CD4-positive, alpha-beta T cell treated with Interleukin-17A for 4 hours (primary cell): ENCODE results near the gene MOSMO.
A peak's percentile ranks its signal among the peaks of the same experiment; 100 is the strongest.

Experiments
- DNase-seq: peaks from one replicate; pipeline ENCODE4 v3.0.0-alpha.2; 2020; ENCODE audit warnings: mixed read lengths

MOSMO gene

DNA sequence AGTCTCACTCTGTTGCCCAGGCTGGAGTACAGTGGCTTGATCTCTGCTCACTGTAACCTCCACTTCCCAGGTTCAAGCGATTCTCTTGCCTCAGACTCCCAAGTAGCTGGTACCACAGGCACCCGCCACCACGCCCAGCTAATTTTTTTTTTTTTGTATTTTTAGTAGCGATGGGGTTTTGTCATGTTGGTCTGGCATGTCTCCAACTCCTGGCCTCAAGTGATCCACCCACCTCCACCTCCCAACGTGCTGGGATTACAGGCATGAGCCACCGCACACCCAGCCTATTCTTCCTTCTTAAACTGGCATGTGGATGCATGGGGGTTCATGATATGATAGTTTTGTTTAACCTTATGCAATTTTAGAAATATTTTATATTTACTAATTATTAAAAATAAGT lies 45.1 kb downstream of the MOSMO start:
- DNase-seq: no peak

- no peak for DNase-seq
Measured at GRCh38 chr16:22053921-22054341, 46.0 kb downstream of the MOSMO start.

DNA sequence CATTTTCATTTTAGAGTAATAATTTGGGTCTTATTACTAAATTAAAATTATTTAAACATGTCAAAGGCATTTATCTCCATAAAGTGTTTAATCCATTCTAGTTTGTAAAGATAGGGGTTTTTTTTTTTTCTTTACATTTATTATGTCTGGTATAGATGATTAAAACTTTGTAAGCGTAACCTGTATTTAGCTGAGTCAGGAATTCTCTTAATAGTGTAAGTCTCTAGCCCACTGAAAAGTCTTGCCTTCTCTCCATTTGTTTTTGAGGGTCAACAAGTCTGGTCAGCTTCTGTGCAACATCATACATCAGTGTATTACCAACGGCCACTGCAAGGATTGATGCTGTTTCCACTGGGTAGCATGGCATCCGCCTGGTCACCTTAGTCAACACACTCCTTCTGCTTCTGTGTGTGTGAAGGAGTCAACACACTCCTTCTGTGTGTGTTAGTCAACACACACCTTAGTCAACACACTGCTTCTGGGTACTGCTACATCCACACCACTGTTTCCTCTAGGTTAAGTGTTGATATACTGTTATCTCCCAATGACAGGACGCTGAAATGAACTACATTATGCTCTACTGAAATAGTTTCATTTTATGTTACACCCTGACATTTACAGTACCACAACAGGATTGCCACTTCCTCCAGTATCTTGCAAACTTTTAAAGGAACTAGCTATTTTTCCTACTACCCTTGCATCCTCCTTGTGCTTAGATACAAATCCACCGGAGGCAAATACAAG lies 47.1 kb downstream of the MOSMO start:
- no peak for DNase-seq

- DNase-seq: no peak
Measured at GRCh38 chr16:22055881-22056280, 48.0 kb downstream of the MOSMO start.

GRCh38 chr16:22063888-22064467 lies 56.1 kb downstream of the MOSMO start:
- DNase-seq: no peak

- no peak for DNase-seq
Measured at GRCh38 chr16:22065252-22065651, 57.3 kb downstream of the MOSMO start.

DNA sequence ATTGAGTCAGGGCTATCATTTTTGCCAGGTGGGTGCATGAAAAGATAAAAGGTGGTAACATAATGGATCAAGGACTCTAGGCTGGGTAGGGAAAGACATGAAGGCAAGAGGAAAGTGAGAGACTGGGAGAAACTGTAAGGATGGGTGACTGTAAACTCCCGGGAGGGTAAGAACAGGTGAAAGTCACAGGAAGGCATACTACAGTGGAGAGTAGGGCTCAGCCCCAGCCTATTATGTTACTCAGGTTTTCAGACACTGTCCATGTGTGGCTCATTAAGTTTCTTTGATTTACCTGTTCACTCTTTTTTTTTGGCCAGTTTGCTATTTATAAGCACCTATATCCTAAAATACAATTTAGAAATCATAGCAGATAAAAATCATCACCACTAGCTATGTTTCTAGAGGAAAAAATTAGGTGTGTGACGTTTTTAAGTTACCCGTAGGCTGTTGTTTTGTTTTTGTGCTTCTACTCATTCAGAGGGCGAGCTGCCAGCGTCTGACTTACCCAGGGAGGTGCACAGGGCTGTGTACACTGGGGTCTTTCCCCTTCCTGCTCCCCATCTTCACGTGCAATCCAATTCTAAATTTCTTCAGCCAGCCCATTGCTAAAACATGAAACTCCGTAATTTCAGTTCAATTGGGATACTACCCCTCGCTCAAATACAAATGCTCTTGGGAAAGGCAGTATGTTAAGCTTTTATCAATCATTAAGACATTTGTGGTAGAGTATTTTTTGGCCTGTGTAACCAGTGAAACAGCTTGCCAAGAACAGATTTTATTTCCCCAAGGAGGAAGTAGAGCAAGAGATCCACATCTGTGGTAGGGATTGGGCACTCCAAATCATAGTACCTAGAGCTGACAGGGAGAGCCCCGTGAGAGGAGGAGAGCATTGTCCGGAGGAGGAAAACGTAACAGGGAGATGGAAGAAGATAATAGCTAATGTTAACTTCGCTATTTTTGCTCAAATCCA lies 62.7 kb downstream of the MOSMO start:
- DNase-seq: no peak

DNA sequence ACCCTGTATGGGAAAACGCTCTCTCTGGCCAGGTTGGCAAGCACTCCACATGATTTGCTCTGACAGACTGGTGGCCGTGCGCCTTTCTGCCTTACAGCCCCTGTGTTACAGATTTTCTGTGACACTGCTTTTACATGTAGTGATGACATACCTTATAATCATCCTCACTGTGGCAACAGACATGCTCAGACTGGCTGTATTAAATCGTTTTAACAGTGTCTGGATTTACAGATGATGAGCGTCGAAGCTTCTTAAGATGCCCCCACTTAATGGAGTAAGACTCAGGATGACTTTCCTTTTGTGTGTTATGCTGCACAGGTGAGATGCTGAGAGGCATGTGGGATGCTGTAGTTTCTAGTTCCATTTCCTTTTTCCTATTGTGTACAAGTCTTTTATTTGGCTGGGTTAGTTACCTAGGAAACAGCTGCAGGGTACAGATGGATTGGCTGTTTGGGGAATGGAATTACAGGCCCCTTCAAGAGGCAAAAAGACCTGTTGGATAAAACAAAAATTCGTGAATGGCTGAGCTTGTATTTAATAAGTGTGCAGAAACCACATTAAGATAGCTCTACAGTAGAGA lies 63.5 kb downstream of the MOSMO start:
- DNase-seq: no peak

DNA sequence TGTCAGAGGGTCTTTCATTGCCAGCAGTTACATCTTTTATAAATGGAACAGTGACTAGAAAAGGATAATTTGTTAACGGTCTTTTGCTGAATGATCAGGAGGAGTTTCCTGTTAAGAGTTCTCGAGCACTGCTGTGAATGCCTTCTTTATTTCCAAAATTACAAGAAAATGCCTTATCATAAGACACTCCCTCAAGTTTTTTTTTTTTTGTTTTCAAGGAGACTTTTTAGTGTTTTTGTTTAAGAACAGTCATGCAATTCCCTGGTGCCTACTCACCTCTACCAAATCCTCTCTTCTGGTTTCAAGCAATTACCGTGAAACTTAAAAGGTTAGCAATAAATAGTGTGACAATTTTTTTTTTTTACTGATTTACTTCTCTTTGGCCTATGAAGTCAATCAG lies 65.4 kb downstream of the MOSMO start:
- no peak for DNase-seq

- DNase-seq: no peak
Measured at GRCh38 chr16:22075043-22075757, 67.3 kb downstream of the MOSMO start.

- no peak for DNase-seq
Measured at GRCh38 chr16:22075776-22076175, 67.9 kb downstream of the MOSMO start.

DNA sequence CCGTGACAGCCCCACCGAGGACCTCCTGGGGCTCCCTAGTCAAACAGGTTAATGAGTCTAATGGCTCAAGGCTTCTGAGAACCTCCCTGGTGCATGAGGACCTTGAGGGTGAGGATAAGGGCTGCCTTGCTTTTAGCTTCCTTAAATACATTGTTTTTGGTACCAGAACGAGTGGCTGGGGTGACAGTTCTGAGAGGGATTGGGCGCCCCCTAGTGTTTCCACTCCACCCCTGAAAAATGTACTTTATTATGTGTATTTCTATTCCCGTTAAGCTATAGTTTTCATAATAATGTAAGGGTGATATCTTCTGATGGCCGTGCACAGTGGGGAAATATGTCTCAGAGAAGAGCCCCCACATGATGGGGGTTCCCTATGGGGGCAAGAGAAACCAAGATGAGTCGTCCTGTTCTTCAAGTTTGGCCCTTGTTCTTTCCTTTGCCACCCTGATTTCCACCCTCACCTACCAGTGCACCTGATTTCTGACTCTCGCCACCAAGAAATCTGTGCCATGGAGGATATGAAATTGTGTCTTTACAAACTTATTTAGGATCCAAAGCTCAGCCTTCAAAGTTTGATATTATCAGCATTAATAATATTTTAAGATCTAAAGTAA lies 69.9 kb downstream of the MOSMO start:
- DNase-seq: peak; percentile 80

DNA sequence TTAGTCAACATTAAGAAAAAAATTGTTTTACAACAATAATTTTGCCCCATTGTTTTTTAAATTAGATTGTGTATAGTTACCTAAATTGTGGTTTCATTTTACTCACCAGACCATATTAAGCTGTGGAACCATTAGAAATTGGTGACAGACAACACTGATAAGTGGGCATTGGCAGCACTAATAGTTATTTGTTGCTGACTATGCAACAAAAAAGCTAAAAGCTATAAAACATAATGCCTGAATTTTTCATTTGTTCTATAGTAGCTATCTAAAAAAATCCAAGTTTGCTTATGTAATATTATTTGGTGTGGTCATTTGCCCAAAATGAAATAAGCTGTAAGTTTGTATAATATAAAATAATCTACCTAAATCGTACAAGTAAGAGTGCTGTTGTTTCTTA lies 70.7 kb downstream of the MOSMO start:
- DNase-seq: no peak

- no peak for DNase-seq
Measured at GRCh38 chr16:22081050-22081449, 73.1 kb downstream of the MOSMO start.

GRCh38 chr16:22086440-22086839 lies 78.5 kb downstream of the MOSMO start:
- DNase-seq: no peak

- DNase-seq: no peak
Measured at GRCh38 chr16:22088642-22089041, 80.7 kb downstream of the MOSMO start.

DNA sequence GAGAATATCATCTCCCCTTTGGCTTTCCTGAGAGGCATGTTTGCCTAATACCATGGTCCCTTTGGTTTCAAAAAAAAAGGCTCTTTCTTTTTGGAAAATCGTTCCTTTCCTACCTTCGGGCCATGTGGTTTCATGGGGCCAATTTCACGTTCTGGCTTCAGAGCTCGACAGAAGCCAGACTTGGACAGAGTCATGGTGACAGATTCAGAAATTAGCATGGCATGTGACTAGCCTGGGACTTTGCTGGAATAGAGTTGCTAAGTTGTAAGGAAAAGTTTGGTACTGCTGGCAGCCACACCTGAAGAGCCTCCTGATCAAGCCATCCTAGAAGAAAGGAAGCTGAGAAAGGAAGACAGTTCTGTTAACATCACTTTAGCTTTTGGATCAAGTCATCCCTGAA lies 82.0 kb downstream of the MOSMO start:
- DNase-seq: no peak

DNA sequence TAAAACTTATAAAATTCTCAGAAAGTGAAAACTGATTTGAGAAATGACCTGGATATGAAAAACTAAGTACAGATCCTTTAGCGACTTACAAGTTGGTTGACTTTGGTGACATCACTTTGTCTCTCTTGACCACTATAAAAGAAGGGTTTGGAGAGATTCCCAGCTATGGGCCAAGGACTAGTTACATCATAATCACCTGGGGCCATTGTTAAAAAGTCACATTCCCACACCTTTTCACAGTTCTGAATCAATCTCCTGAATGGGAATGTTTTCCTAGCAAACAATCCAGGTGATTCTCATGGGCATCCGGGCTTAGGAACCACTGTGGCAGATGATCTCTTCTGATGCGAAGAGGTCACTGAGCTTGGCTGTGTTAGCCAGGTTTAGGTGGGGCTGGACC lies 83.8 kb downstream of the MOSMO start:
- DNase-seq: no peak

- DNase-seq: no peak
Measured at GRCh38 chr16:22092143-22092933, 84.4 kb downstream of the MOSMO start, which contains the start of gene VWA3A. Gene VWA3A, plus strand, starts transcription at chr16:22092541. Its CDS starts 97 bp downstream, at chr16:22092638.

DNA sequence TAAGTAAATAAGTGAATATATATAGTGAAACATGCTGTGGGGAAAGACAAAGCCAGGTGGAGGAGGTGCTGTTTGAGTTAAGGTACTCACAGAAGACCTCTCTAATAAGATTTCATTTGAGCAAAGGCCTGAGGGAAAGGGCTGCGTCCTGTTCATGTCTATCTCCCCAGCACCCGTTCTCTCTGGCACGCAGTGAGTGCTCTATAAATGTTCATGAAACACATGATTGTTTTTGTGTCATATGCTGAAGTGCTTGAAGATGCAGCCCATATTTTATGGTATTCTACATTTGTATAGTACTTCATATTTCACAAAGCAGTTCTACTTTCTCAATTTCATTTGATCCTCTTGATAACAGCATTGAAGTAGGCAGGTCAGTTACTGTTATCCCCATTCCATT lies 85.4 kb downstream of the MOSMO start:
- no peak for DNase-seq

GRCh38 chr16:22093996-22094395 lies 86.1 kb downstream of the MOSMO start:
- DNase-seq: no peak
